Articular chondrocyte of knee joint (primary cell): ENCODE results near the gene RTP2. TPM values are rescaled to one million over a fixed set of nuclear protein-coding genes. Genes with fewer than 3 reads are reported as not detected.

Experiments used
- total RNA-seq: library from RNA; depleted of rRNA; stranded (reverse); fragments of >200 nt; gene quantifications from 2 replicates; pipeline ENCODE4 v1.2.3, GENCODE V29; 2012

Gene RTP2, protein sequence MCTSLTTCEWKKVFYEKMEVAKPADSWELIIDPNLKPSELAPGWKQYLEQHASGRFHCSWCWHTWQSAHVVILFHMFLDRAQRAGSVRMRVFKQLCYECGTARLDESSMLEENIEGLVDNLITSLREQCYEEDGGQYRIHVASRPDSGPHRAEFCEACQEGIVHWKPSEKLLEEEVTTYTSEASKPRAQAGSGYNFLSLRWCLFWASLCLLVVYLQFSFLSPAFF
- not detected in 2 replicates for total RNA-seq

DNA sequence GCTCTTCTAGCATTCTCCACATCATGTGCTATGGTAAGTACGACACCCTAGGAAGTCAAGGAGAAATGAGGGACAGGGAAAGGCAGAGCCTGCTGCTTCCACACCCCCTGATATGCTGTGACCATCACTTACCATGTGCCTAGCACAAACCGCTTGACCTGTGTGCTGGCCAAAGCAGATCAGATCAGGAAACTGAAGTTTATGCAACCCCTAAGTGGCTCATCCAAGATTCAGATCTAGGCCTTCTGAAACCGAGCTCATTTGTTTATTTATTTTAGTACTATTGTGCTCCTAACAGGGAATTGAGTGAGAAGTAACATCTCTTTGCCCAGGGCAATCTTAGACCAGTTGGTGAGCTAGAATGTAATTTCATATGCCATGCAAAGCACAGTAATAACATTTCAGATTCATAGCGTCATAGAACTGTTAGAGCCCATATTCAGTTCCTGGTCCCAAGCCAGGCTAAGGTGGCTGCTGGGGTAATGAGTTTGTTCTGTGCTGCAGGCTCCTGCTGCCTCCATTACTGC is at the start of gene RTP2:
RTP2 (minus strand) TSS at position 51 of the 527 bp plus-strand sequence. CDS start 429 bp downstream, outside the sequence.

DNA sequence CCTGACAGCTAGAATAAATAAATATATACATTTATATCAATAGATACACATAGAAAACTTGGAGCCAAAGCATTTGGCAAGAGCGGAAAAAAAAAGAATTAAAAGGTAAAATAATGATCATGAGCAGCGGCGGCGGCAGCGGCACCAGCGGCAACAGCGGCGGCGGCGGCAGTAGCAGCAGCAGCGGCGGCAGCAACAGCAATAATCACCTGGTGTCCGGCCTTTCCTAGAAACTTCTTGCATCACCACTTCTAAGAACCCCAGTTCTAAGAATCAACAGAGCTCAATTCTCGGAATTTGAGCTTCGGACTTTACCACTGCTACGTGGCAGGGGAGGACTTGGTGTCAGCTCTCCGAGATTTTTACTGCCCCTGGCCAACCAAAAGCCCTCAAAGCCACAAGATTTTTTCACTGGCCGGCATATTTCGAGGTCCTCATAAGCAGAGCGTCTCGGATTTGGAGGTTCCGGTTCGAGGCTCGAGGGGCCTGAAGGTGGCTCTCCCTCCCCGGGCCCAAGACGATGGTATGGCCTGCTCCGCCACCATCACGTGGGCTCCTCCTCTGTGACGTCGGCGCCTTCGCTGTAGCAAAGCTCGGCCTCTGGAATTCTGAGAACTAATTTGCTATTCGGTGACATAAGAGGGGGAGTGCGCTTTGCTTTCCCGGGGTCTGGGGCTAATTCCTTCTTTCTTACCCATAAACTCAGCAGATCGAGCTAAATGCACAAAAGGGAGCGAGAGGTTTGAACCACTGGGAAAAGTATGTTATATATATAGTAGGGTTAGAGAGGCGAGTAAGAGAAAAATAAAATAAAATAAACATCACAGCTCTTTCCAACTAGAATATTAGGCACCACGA is 43.1 kb upstream of the RTP2 start, which contains the start of gene BCL6:
BCL6 (minus strand) TSS at position 268 of the 858 bp plus-strand sequence. CDS start 11,775 bp downstream, outside the sequence.

DNA sequence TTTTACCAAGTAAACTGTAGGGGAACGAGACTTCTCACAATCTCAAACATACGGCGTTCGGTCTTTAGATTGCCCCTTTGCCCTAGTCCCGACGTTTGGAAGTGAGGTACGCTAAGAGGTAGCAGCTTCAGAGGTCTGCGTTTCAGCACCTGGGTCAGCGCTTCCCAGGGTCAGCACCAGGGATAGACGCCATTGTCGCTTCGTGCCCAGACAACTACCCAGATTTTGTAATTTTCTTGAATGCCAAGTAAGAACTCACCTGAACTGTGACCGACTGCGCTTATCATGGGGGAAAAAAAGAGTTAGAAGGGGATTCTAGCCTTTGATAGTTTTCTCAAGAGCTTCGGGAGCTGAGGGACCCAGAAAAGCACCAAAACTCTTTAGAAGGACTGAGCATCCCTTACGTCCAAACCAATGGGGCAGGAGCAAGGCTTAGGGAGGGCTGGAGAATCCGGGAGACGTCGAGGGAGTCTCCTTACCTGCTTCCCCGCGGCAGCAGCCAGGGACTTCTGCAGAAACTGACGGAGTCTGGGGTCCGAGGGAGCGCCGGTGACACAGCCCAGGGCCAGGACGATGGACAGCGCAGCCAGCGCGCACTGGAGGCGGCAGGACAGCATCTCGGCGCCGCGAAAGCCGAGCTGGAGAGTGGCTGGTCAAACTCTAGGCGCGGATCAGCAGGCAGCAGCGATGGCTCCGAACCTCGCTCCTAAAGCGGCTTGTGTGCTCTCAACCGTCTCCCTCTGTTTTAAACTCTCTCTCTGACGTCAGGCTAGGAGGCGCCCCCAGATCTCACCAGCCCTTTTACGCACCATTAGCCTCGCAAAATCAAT is 32.5 kb downstream of the RTP2 start, which contains the start of gene SST:
SST (minus strand) TSS at position 720 of the 830 bp plus-strand sequence; CDS start at position 617, 103 bp downstream.

Other genes starting within 250 kb of the RTP2 start
- not detected in 2 replicates for gene SST, start 32.2 kb downstream of the RTP2 start, total RNA-seq
- 49.7 and 60.5 TPM in 2 replicates for gene BCL6, start 42.9 kb upstream of the RTP2 start, total RNA-seq